WTC11 (cell line): ENCODE results near the gene TSBP1.
"Not testable (repeated sequence)": the region's sequence is repeated elsewhere in the genome, so short reads cannot be mapped to it uniquely, and the experiment has no call there.

Experiments used
- CREB1 ChIP-seq: sonication (generic); formaldehyde crosslinking; IDR thresholded peaks from 2 replicates; pipeline ENCODE4 v1.8.0; 2023; ENCODE audit warnings: mild to moderate bottlenecking, missing genetic modification reagents
- E2F4 ChIP-seq: sonication (generic); formaldehyde crosslinking; IDR thresholded peaks from 2 replicates; pipeline ENCODE4 v1.8.1; 2022; ENCODE audit warnings: low read depth, mild to moderate bottlenecking, moderate library complexity, missing genetic modification reagents, borderline replicate concordance
- JUN ChIP-seq: sonication (generic); formaldehyde crosslinking; IDR thresholded peaks from 2 replicates; pipeline ENCODE4 v1.8.0; 2023; ENCODE audit warnings: mild to moderate bottlenecking, missing genetic modification reagents
- MAX ChIP-seq: sonication (generic); formaldehyde crosslinking; IDR thresholded peaks from 2 replicates; pipeline ENCODE4 v1.8.0; 2022; ENCODE audit warnings: mild to moderate bottlenecking, missing genetic modification reagents
- NR3C1 ChIP-seq: sonication (generic); formaldehyde crosslinking; conservative IDR thresholded peaks from 2 replicates; pipeline ENCODE4 v1.8.1; 2023; ENCODE audit warnings: low read depth, mild to moderate bottlenecking, missing genetic modification reagents
- TEAD1 ChIP-seq: sonication (generic); formaldehyde crosslinking; IDR thresholded peaks from 2 replicates; pipeline ENCODE4 v1.8.0; 2022; ENCODE audit warnings: mild to moderate bottlenecking, missing genetic modification reagents
- ZBTB43 ChIP-seq: sonication (generic); formaldehyde crosslinking; IDR thresholded peaks from 2 replicates; pipeline ENCODE4 v1.8.1; 2023; ENCODE audit warnings: mild to moderate bottlenecking, missing genetic modification reagents
- TF ChIP-seq, protein P1 (sequence below): fragments of 200-600 bp; IDR thresholded peaks from 2 replicates; pipeline ENCODE4 v1.8.0; 2022; ENCODE audit warnings: antibody characterized with exemption
- TF ChIP-seq, protein P2 (sequence below): sonication (generic); formaldehyde crosslinking; IDR thresholded peaks from 2 replicates; pipeline ENCODE4 v1.8.1; 2023; ENCODE audit warnings: mild to moderate bottlenecking, missing genetic modification reagents, borderline replicate concordance

- not testable (repeated sequence) for TF ChIP-seq E2F4 (CRISPR knock-in tag); TEAD1 (CRISPR knock-in tag); NR3C1; CREB1; ZBTB43 (CRISPR knock-in tag); JUN (CRISPR knock-in tag); MAX (CRISPR knock-in tag)
- TF ChIP-seq, protein P1, sequence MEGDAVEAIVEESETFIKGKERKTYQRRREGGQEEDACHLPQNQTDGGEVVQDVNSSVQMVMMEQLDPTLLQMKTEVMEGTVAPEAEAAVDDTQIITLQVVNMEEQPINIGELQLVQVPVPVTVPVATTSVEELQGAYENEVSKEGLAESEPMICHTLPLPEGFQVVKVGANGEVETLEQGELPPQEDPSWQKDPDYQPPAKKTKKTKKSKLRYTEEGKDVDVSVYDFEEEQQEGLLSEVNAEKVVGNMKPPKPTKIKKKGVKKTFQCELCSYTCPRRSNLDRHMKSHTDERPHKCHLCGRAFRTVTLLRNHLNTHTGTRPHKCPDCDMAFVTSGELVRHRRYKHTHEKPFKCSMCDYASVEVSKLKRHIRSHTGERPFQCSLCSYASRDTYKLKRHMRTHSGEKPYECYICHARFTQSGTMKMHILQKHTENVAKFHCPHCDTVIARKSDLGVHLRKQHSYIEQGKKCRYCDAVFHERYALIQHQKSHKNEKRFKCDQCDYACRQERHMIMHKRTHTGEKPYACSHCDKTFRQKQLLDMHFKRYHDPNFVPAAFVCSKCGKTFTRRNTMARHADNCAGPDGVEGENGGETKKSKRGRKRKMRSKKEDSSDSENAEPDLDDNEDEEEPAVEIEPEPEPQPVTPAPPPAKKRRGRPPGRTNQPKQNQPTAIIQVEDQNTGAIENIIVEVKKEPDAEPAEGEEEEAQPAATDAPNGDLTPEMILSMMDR: not testable (repeated sequence)
- TF ChIP-seq, protein P2, sequence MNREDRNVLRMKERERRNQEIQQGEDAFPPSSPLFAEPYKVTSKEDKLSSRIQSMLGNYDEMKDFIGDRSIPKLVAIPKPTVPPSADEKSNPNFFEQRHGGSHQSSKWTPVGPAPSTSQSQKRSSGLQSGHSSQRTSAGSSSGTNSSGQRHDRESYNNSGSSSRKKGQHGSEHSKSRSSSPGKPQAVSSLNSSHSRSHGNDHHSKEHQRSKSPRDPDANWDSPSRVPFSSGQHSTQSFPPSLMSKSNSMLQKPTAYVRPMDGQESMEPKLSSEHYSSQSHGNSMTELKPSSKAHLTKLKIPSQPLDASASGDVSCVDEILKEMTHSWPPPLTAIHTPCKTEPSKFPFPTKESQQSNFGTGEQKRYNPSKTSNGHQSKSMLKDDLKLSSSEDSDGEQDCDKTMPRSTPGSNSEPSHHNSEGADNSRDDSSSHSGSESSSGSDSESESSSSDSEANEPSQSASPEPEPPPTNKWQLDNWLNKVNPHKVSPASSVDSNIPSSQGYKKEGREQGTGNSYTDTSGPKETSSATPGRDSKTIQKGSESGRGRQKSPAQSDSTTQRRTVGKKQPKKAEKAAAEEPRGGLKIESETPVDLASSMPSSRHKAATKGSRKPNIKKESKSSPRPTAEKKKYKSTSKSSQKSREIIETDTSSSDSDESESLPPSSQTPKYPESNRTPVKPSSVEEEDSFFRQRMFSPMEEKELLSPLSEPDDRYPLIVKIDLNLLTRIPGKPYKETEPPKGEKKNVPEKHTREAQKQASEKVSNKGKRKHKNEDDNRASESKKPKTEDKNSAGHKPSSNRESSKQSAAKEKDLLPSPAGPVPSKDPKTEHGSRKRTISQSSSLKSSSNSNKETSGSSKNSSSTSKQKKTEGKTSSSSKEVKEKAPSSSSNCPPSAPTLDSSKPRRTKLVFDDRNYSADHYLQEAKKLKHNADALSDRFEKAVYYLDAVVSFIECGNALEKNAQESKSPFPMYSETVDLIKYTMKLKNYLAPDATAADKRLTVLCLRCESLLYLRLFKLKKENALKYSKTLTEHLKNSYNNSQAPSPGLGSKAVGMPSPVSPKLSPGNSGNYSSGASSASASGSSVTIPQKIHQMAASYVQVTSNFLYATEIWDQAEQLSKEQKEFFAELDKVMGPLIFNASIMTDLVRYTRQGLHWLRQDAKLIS (CRISPR knock-in tag): not testable (repeated sequence)
Measured at GRCh38 chr6:32358548-32358947, 13.2 kb downstream of the TSBP1 start.
